Liver (tissue), 9 donors: ENCODE measurements around the gene RIMBP2. TPM values are rescaled to one million over a fixed set of nuclear protein-coding genes. Genes with fewer than 3 reads are reported as not detected.

Experiments
- DNase-seq: peaks from one replicate; pipeline ENCODE4 v3.0.0-alpha.2; 2017; ENCODE audit warnings: low spot score
- H3K27ac ChIP-seq, 2 donors: one replicate each; pipeline ENCODE4 v1.7.0; 2013; ENCODE audit warnings: inconsistent platforms in 2 of 2, low read length in 2 of 2, control low read depth in 1 of 2, low read depth in 1 of 2, mild to moderate bottlenecking in 1 of 2
- H3K27me3 ChIP-seq, 4 donors: one replicate each; pipeline versions ENCODE4 v1.6.1 to v1.7.0; 2013; ENCODE audit warnings: low read length in 3 of 4, inconsistent platforms in 1 of 4, mild to moderate bottlenecking in 1 of 4, moderate library complexity in 1 of 4; ENCODE audit not compliant: control insufficient read depth in 4 of 4, insufficient read depth in 4 of 4
- H3K36me3 ChIP-seq, 4 donors: one replicate each; pipeline versions ENCODE4 v1.6.1 to v1.7.0; 2013; ENCODE audit warnings: low read length in 3 of 4, mild to moderate bottlenecking in 3 of 4, low read depth in 1 of 4, moderate library complexity in 1 of 4; ENCODE audit not compliant: control insufficient read depth in 4 of 4, insufficient read depth in 3 of 4
- H3K4me1 ChIP-seq, 4 donors: one replicate each; pipeline versions ENCODE4 v1.6.1 to v1.7.0; 2013; ENCODE audit warnings: low read length in 3 of 4, mild to moderate bottlenecking in 3 of 4, moderate library complexity in 1 of 4; ENCODE audit not compliant: control insufficient read depth in 4 of 4, insufficient read depth in 4 of 4
- H3K4me3 ChIP-seq, 3 donors: one replicate each; pipeline versions ENCODE4 v1.6.1 to v1.7.0; 2013; ENCODE audit warnings: low read length in 3 of 3, control low read depth in 1 of 3, low read depth in 1 of 3, mild to moderate bottlenecking in 1 of 3
- H3K9ac ChIP-seq, 2 donors: one replicate each; pipeline ENCODE4 v1.7.0; 2013; ENCODE audit warnings: low read length in 2 of 2, mild to moderate bottlenecking in 2 of 2, moderate library complexity in 2 of 2, control low read depth in 1 of 2, low read depth in 1 of 2
- H3K9me3 ChIP-seq, 4 donors: one replicate each; pipeline versions ENCODE4 v1.6.1 to v1.7.0; 2013; ENCODE audit warnings: low read length in 3 of 4; ENCODE audit not compliant: control insufficient read depth in 4 of 4
- FOXA1 ChIP-seq: IDR thresholded peaks from 2 replicates; pipeline ENCODE4 v1.6.1; 2016; ENCODE audit warnings: antibody characterized with exemption
- FOXA2 ChIP-seq: IDR thresholded peaks from 2 replicates; pipeline ENCODE4 v1.6.1; 2016; ENCODE audit warnings: antibody characterized with exemption
- GABPA ChIP-seq, 2 donors: IDR thresholded peaks in 1 of 2; conservative IDR thresholded peaks in 1 of 2; 2 replicates each; pipeline ENCODE4 v1.6.1; 2016; ENCODE audit warnings: antibody characterized with exemption in 2 of 2, mild to moderate bottlenecking in 1 of 2, moderate library complexity in 1 of 2
- HNF4A ChIP-seq, 2 donors: conservative IDR thresholded peaks; 2 replicates each; pipeline ENCODE4 v1.6.1; 2016; ENCODE audit warnings: antibody characterized with exemption in 2 of 2, mild to moderate bottlenecking in 2 of 2
- HNF4G ChIP-seq: IDR thresholded peaks from 2 replicates; pipeline ENCODE4 v1.6.1; 2016; ENCODE audit warnings: antibody characterized with exemption
- RAD21 ChIP-seq, 2 donors: IDR thresholded peaks; 2 replicates each; pipeline ENCODE4 v1.6.1; 2016; ENCODE audit warnings: antibody characterized with exemption in 2 of 2, mild to moderate bottlenecking in 2 of 2
- REST ChIP-seq: IDR thresholded peaks from 2 replicates; pipeline ENCODE4 v1.6.1; 2016; ENCODE audit warnings: antibody characterized with exemption, mild to moderate bottlenecking
- SP1 ChIP-seq: IDR thresholded peaks from 2 replicates; pipeline ENCODE4 v1.6.1; 2018; ENCODE audit warnings: antibody characterized with exemption, mild to moderate bottlenecking
- YY1 ChIP-seq: IDR thresholded peaks from 2 replicates; pipeline ENCODE4 v1.6.1; 2016; ENCODE audit warnings: antibody characterized with exemption, mild to moderate bottlenecking
- WGBS: extraction: QIAGEN DNeasy Blood & Tissue Kit; methylation state at CpG from one replicate; pipeline ENCODE4 v1.1.7; 2013; 5-methylcytosine and 5-hydroxymethylcytosine counted together
- polyA plus RNA-seq, 2 donors: library from polyadenylated mRNA; stranded (reverse) in 1 of 2; unstranded in 1 of 2; fragments of 200-250 nt in 1 of 2; fragments of >200 nt in 1 of 2; fragmentation: Nextera tagmentation in 1 of 2; extraction: Ambion mirVana in 1 of 2; gene quantifications; one replicate each; pipeline versions ENCODE4 v1.2.1 to v1.2.3, GENCODE V29; 2013 to 2015
- total RNA-seq, 2 donors: library from RNA; depleted of rRNA; stranded (reverse); fragments of >200 nt; gene quantifications; one replicate each; pipeline ENCODE4 v1.2.3, GENCODE V29; 2014
- TF ChIP-seq, protein P1 (sequence below): fragments of 150-350 bp; IDR thresholded peaks from 2 replicates; pipeline ENCODE4 v1.5.1; 2017; ENCODE audit warnings: improper control_type of control experiment, low read depth, low read length; ENCODE audit not compliant: missing input control
- TF ChIP-seq, protein P2 (sequence below): IDR thresholded peaks from 2 replicates; pipeline ENCODE4 v1.6.1; 2016; ENCODE audit warnings: antibody characterized with exemption
- donor health status: healthy.
- donor health status: healthy.
- donor health status: healthy.
- donor health status: healthy.
- donor health status: healthy.

The RIMBP2 gene
- total and polyA plus RNA-seq, 4 donors: 0.01 to 0.17 (median 0.09) TPM; not detected in 1

DNA sequence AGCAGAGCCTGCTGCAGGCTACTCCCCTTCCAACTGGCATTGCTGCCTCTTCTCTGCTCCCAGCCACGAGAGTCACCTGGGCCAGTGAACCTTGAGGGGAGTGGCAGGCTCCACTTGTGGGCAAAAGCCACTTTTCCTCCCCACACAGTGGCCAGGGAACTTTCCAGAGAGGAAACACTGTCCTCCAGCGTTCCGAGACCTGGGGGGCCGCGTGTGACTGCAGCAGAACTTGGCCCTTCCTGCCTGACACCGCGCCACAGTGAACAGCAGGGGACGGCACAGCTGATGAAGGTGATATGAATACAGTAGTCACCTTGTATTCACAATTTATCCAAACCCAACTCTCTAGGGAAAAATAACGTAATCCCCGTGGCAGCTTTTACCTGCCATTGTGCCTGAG lies 263.6 kb downstream of the RIMBP2 start (continued):
- no peak for TF ChIP-seq REST

DNA sequence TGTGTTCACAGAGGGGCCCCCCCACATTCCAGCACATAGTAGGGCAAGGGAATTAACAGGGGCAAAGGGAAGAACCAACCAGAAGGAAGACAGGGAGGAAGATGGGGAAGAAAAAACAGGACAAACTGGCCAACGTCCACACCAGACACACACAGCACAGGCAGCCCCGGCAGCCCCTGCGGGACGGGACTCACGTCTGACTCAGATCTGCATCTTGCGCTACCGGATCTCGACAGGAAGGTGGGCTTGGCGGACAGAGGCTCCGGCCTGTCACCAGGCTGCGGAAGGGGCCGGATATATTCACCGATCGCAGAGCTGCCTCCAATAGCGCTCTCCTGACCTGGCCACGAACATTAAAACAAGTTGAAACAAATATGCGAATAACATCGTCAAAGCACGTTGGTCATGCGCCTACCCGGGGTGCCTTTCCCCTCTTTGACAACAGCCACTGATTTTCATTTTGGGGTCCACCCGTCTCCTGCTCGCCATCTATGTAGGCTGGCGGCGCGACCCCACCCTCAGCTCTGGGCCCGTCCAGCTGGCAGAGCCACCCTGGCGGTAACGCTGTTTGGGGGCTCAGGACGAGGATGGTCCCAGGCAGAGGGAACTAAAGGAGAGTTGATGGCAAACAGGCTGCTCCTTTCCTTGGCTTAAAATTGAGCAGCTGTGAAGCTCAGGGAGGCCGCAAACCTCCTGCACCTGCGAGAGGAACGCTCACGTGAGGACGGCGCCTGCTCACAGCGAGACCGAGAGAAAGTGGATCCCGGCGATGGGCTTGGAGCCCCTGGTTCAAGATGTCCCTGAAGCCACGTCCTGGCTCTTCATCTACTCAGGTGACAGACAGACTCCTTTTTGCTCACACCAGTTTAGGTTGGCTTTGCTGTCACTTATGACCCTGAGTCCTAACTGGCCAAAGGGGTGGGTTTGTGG lies 264.8 kb downstream of the RIMBP2 start:
- WGBS: 87% methylated on average over 41 of the region's 41 CpGs
- no peak for TF ChIP-seq SP1
- TF ChIP-seq FOXA2: no peak
- no peak for TF ChIP-seq GABPA (IDR thresholded peaks at IDR 0.05 in 1 of 2, conservative IDR thresholded peaks at IDR 0.05 in 1 of 2)
- TF ChIP-seq, protein P1, sequence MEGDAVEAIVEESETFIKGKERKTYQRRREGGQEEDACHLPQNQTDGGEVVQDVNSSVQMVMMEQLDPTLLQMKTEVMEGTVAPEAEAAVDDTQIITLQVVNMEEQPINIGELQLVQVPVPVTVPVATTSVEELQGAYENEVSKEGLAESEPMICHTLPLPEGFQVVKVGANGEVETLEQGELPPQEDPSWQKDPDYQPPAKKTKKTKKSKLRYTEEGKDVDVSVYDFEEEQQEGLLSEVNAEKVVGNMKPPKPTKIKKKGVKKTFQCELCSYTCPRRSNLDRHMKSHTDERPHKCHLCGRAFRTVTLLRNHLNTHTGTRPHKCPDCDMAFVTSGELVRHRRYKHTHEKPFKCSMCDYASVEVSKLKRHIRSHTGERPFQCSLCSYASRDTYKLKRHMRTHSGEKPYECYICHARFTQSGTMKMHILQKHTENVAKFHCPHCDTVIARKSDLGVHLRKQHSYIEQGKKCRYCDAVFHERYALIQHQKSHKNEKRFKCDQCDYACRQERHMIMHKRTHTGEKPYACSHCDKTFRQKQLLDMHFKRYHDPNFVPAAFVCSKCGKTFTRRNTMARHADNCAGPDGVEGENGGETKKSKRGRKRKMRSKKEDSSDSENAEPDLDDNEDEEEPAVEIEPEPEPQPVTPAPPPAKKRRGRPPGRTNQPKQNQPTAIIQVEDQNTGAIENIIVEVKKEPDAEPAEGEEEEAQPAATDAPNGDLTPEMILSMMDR: no peak
- TF ChIP-seq REST: no peak
- TF ChIP-seq RAD21 (IDR thresholded peaks at IDR 0.05): no peak
- no peak for TF ChIP-seq YY1
- TF ChIP-seq HNF4G: no peak
- no peak for TF ChIP-seq FOXA1
- TF ChIP-seq, protein P2, sequence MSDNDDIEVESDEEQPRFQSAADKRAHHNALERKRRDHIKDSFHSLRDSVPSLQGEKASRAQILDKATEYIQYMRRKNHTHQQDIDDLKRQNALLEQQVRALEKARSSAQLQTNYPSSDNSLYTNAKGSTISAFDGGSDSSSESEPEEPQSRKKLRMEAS: no peak
- no peak for TF ChIP-seq HNF4A (conservative IDR thresholded peaks at IDR 0.05)
- no peaks in the 10 kb centered on the region for H3K4me1 ChIP-seq
- no peak overlapping the region for H3K4me3 ChIP-seq
- H3K27ac ChIP-seq: no peak overlapping the region
- no peaks in the 10 kb centered on the region for H3K9me3 ChIP-seq
- H3K9ac ChIP-seq: no peak overlapping the region
- no peaks in the 10 kb centered on the region for H3K27me3 ChIP-seq
- no peak for DNase-seq
- H3K36me3 ChIP-seq: no peaks in the 10 kb centered on the region
